Measurements from ENCODE around the gene EGR1.

The EGR1 gene

GRCh38 chr5:138453590-138453989 is 11.7 kb upstream of the EGR1 start:
- no peak for DNase-seq (ENCODE audit: low spot score)

DNA sequence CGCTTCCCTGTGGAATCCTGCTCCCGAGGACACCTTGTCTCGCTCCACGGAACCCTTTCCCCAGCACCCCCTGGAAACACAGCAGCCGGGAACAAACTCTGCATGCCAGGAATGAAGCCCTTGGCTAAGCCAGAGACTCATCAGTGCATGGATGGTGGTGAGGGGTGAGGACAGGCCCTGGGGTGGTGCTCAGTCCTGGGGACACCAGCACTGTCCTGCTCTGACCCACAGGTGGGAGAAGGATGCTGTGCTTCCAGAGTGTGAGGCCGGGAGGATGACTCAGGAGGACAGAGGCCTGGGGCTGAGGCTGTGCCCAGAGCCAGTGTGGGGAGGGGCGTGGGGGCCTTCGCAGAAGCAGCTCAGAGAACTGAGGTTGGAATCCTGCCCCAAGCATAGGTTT is 11.2 kb upstream of the EGR1 start:
- no peak for DNase-seq (ENCODE audit: low spot score)

DNA sequence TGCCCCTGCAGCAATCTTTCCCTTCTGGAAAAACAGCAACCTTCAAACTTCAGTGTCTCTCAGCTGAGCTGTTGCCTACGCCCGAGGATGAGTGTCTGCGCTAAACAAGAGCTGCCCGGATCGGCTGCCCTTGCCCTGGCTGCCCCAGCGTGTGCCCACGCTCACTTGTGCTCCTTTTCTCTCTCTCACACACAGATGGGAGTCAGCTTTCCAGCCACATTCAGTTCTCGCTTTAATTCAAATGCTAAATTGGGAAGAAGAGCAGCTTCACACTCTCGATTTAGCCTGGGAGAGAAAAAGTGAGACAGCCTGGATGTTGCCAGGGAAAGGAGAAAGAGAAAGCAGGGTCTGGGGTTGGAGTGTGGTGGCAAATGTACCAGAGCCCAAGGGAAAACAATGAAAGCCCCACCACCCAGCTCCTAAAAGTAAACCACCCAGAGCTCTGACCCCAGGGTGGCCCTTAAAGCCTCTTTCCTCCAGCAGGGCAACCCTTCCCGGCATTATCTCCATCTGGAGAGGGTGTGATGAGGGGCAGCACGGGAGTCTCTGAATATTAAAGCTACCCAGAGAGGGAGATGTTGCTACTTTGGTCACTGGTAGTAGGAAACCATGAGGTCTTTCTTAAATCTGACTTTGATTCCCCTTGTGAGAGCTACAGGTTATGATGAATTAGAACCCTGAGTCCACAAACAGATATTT is 9.9 kb upstream of the EGR1 start:
- no peak for DNase-seq (ENCODE audit: low spot score)

DNA sequence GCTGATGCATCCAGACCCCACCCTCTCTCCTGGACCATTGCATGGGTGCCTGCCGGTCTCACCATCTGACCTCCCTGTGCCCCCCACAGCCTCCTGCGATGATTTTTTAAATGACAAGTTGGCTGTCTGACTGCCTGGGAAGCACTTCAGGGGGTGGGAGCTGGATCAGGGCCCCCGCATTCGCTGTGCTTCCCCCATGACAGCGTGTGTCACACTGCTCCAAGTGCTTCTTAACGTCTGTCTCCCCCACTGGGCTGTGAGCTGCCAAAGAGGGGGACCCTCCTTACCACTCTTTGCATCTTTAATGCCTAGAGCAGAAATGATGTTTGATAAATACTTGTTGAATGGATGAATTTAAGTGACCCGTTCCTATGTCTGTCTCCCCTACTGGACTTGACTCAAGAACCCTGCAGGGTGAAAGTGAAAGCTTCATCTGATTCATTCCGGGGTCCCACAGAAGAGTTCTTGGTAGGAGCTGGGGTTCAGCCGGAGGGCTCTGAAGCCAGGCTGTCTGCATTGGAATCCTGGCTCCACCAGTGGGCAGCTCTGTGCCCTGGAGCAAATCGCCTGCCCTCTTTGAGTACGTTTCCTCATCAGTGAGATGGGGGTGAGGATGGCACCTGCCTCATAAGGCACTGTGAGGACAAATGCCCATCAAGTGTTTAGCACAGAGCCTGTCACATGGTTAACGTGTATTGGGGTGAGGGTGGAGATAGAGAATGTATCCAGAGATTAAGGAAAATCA is 7.6 kb upstream of the EGR1 start:
- DNase-seq (ENCODE audit: low spot score): no peak

GRCh38 chr5:138458384-138458783 is 6.9 kb upstream of the EGR1 start:
- DNase-seq (ENCODE audit: low spot score): no peak

GRCh38 chr5:138458856-138459255 is 6.4 kb upstream of the EGR1 start:
- no peak for DNase-seq (ENCODE audit: low spot score)

DNA sequence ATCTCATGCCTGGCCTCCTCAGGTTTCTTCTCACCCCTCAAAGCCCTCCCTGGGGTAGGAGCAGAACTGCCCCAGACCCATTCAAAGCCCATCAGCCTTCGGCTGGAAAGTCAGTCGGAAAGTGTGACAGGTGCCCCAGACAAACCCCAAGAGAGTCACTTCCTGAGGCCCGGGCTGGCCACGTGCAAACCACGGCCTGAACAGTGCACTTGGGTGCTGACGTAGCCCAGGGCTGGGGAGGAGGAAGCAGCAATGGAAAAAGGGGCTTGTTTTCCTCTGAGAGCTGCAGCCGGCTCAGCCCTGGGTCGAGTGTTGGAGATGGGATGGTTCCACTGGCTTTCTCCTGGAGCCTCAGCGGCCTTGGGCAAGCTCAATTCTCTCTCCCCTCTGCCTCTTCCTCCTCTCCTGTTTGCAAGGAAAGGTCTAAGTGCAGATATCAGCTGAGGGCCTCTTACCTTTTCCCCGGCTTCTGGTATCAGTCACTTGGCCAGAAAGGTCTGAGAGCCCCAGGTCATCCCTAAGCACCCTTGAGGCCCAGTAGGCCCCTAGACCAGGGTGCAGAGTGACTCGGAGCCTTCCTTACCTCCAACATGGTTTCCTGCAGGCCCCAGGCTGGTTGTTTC is 5.9 kb upstream of the EGR1 start:
- DNase-seq (ENCODE audit: low spot score): peak; percentile 68

- DNase-seq (ENCODE audit: low spot score): no peak
These were observed 5.1 kb upstream of the EGR1 start for GRCh38 chr5:138460032-138460693.

GRCh38 chr5:138461343-138462125 is 3.7 kb upstream of the EGR1 start:
- DNase-seq (ENCODE audit: low spot score): no peak

- DNase-seq (ENCODE audit: low spot score): no peak
These were observed 1.8 kb upstream of the EGR1 start for GRCh38 chr5:138463419-138464007.

GRCh38 chr5:138464008-138464387 is 1.3 kb upstream of the EGR1 start:
- DNase-seq (ENCODE audit: low spot score): peak; percentile 93

- DNase-seq (ENCODE audit: low spot score): peak; percentile 96
These were observed 655 bp upstream of the EGR1 start for GRCh38 chr5:138464388-138465260.

- no peak for DNase-seq (ENCODE audit: low spot score)
These were observed 1.0 kb downstream of the EGR1 start for GRCh38 chr5:138466125-138466899.

GRCh38 chr5:138466900-138467710 is 1.8 kb downstream of the EGR1 start:
- no peak for DNase-seq (ENCODE audit: low spot score)

- DNase-seq (ENCODE audit: low spot score): no peak
These were observed 2.4 kb downstream of the EGR1 start for GRCh38 chr5:138467711-138468132.

DNA sequence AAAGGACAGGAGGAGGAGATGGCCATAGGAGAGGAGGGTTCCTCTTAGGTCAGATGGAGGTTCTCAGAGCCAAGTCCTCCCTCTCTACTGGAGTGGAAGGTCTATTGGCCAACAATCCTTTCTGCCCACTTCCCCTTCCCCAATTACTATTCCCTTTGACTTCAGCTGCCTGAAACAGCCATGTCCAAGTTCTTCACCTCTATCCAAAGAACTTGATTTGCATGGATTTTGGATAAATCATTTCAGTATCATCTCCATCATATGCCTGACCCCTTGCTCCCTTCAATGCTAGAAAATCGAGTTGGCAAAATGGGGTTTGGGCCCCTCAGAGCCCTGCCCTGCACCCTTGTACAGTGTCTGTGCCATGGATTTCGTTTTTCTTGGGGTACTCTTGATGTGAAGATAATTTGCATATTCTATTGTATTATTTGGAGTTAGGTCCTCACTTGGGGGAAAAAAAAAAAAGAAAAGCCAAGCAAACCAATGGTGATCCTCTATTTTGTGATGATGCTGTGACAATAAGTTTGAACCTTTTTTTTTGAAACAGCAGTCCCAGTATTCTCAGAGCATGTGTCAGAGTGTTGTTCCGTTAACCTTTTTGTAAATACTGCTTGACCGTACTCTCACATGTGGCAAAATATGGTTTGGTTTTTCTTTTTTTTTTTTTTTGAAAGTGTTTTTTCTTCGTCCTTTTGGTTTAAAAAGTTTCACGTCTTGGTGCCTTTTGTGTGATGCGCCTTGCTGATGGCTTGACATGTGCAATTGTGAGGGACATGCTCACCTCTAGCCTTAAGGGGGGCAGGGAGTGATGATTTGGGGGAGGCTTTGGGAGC is 3.1 kb downstream of the EGR1 start:
- no peak for DNase-seq (ENCODE audit: low spot score)

GRCh38 chr5:138468966-138469539 is 3.8 kb downstream of the EGR1 start:
- DNase-seq (ENCODE audit: low spot score): no peak
